Peyer's patch (tissue), 4 donors: ENCODE data around the gene ABR. TPM values are rescaled to one million over a fixed set of nuclear protein-coding genes. Genes with fewer than 3 reads are reported as not detected.
A peak's percentile ranks its signal among the peaks of the same experiment; 100 is the strongest.

Experiments
- DNase-seq, 3 donors: peaks; one replicate each; pipeline ENCODE4 v3.0.0-alpha.2; 2017 to 2019
- H3K27ac ChIP-seq, 4 donors: fragments of 200-600 bp; sonication (generic); one replicate each; pipeline ENCODE4 v1.5.1; 2016 to 2019
- H3K27me3 ChIP-seq, 2 donors: fragments of 200-600 bp; sonication (generic); one replicate each; pipeline ENCODE4 v1.5.1; 2019
- H3K36me3 ChIP-seq, 3 donors: fragments of 200-600 bp; sonication (generic); one replicate each; pipeline ENCODE4 v1.5.1; 2016 to 2019
- H3K4me1 ChIP-seq, 4 donors: fragments of 200-600 bp; sonication (generic); one replicate each; pipeline ENCODE4 v1.5.1; 2016 to 2019
- H3K4me3 ChIP-seq, 4 donors: fragments of 200-600 bp; sonication (generic); 1 replicate in 3 of 4; 2 replicates in 1 of 4; pipeline ENCODE4 v1.5.1; 2016 to 2019; ENCODE audit warnings: mild to moderate bottlenecking in 1 of 4
- H3K9me3 ChIP-seq, 4 donors: fragments of 200-600 bp; sonication (generic); one replicate each; pipeline ENCODE4 v1.5.1; 2016 to 2019; ENCODE audit warnings: mild to moderate bottlenecking in 1 of 4
- CTCF ChIP-seq, 6 experiments: fragments of 450-650 bp in 4 of 6; fragments of 200-600 bp in 2 of 6; sonication (generic) in 1 of 6; IDR thresholded peaks; one replicate each; pipeline ENCODE4 v1.5.1; 2017 to 2019; ENCODE audit warnings: antibody characterized with exemption in 6 of 6, mild to moderate bottlenecking in 3 of 6, moderate library complexity in 1 of 6
- POLR2A ChIP-seq, 2 donors: fragments of 450-650 bp; IDR thresholded peaks; one replicate each; pipeline ENCODE4 v1.5.1; 2017; ENCODE audit warnings: antibody characterized with exemption in 2 of 2, mild to moderate bottlenecking in 2 of 2, moderate library complexity in 2 of 2
- total RNA-seq, 4 donors: library from RNA; depleted of rRNA; stranded (reverse); fragments of >200 nt; gene quantifications; one replicate each; pipeline ENCODE4 v1.1.0, GENCODE V29; 2016

The ABR gene
- total RNA-seq, 4 donors from 2014 or later = 220 to 753 (median 440) TPM

GRCh38 chr17:1055231-1055630, 124.5 kb downstream of the ABR start:
- no peaks in the 10 kb centered on the region for H3K27me3 ChIP-seq
- TF ChIP-seq POLR2A (IDR thresholded peaks at IDR 0.05) = no peak
- no peak for TF ChIP-seq CTCF (IDR thresholded peaks at IDR 0.05)
- no peaks in the 10 kb centered on the region for H3K9me3 ChIP-seq
- no peak overlapping the region for H3K27ac ChIP-seq
- no peak for DNase-seq
- peaks cover 0 to 66% (median 0%) of the 10 kb centered on the region in 3 donors for H3K36me3 ChIP-seq
- H3K4me3 ChIP-seq = no peak overlapping the region
- H3K4me1 ChIP-seq = no peaks in the 10 kb centered on the region

- DNase-seq = no peak
- no peak overlapping the region for H3K4me3 ChIP-seq
- no peaks in the 10 kb centered on the region for H3K27me3 ChIP-seq
- peaks cover 0 to 66% (median 0%) of the 10 kb centered on the region in 3 donors for H3K36me3 ChIP-seq
- TF ChIP-seq POLR2A (IDR thresholded peaks at IDR 0.05) (no peak), CTCF (IDR thresholded peaks at IDR 0.05) (no peak)
- H3K27ac ChIP-seq = no peak overlapping the region
- no peaks in the 10 kb centered on the region for H3K9me3 ChIP-seq
- H3K4me1 ChIP-seq = no peaks in the 10 kb centered on the region
Measured at GRCh38 chr17:1054656-1055055, 125.1 kb downstream of the ABR start.

- no peak overlapping the region for H3K4me3 ChIP-seq
Measured at GRCh38 chr17:1053661-1054360, 126.0 kb downstream of the ABR start.

DNA sequence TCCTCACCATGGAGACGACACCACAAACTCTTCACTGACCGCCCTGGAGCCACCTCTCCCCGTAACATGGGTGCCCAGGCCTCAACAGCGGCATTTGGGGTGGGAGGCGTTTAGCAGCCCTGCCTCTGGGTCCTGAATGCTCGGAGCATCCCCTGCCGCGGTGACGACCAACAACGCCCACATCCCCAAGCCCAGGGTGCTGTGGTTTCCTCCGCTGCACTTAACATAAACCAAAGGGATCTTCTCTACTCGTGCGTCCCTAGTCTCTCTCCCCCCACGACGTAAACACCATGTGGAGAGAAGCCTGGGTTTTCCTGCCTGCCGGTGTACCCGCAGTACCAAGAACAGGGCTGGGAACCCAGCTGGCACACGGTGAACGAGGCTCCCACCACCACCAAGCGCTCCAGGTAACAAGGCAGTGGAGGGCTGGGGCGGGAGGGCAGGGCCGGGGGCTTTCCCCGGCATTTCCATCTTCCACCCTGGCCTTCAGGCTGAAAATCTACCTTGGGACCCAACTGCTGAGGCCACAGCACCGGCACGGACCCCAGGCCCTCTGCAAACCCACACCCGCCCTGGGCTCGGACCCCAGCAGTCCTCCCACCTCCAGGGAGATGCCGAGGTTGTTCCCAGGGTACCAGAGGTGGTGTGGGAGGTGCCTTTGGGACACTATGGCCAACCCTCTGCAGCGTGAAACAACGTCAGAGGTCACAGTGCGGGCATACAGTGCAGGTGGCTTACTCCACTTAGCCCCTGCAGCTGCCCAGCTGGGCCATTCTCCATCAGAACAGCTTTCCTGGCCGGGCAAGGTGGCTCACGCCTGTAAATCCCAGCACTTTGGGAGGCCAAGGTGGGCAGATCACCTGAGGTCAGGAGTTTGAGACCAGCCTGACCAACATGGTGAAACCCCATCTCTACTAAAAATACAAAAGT, 128.5 kb downstream of the ABR start:
- DNase-seq = no peak
- Histone ChIP-seq H3K4me1 (peaks cover 0 to 7% (median 0%) of the 10 kb centered on the region in 4 donors), H3K27me3 (no peaks in the 10 kb centered on the region), H3K36me3 (peaks cover 0 to 64% (median 0%) of the 10 kb centered on the region in 3 donors), H3K4me3 (no peak overlapping the region), H3K9me3 (no peaks in the 10 kb centered on the region), H3K27ac (peak overlapping the region in 2 of 4 donors; percentile 4 to 40)
- TF ChIP-seq POLR2A (IDR thresholded peaks at IDR 0.05) (no peak), CTCF (IDR thresholded peaks at IDR 0.05) (no peak)

More at GRCh38 chr17:1053661-1054360, 126.0 kb downstream of the ABR start:
- Histone ChIP-seq H3K9me3 (no peaks in the 10 kb centered on the region), H3K27me3 (no peaks in the 10 kb centered on the region), H3K36me3 (peaks cover 0 to 67% (median 0%) of the 10 kb centered on the region in 3 donors), H3K4me1 (no peaks in the 10 kb centered on the region), H3K27ac (no peak overlapping the region)
- no peak for DNase-seq
- no peak for TF ChIP-seq CTCF (IDR thresholded peaks at IDR 0.05)
- TF ChIP-seq POLR2A (IDR thresholded peaks at IDR 0.05) = no peak

DNA sequence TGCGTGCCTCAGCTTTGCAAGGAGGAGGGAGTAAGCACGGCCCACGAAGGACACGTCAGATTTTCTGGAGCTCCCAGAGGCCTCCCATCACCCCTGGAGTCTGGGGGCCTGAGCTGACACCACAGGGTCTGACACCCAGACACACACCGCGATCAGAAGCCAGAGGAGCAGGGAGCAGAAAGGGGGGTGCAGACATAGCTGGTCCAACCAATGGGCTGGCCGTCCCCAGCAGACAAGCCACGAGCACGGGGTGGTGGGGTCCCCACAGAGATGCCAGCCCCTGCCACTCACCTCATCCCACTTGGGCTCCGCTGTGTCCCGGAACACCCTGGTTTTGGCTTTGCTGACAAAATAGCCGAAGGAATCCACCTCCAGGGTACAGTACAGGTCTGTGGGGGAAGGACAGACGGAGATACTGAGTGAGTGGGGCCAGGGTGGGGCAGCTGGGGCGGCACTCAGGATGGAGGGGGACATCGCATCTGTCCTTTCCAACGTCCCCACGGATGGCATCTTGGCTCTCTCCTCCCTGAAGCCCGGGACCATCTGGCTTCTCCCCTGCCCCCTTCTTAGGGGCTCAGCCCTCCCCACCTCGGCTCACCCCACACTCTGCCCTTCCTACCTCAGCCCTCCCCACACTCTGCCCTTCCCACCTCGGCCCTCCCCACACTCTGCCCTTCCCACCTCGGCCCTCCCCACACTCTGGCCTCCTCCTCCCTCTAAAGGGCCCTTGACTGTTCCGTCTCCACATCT, 129.4 kb downstream of the ABR start:
- Histone ChIP-seq H3K27me3 (no peaks in the 10 kb centered on the region), H3K9me3 (no peaks in the 10 kb centered on the region), H3K36me3 (peaks cover 0 to 59% (median 0%) of the 10 kb centered on the region in 3 donors), H3K4me3 (no peak overlapping the region), H3K4me1 (peaks cover 0 to 7% (median 0%) of the 10 kb centered on the region in 4 donors), H3K27ac (peak overlapping the region in 2 of 4 donors; percentile 4 to 12)
- TF ChIP-seq POLR2A (IDR thresholded peaks at IDR 0.05) (no peak), CTCF (IDR thresholded peaks at IDR 0.05) (no peak)
- no peak for DNase-seq
